Measurements from ENCODE around the gene COPE.
"Not testable (repeated sequence)": the region's sequence is repeated elsewhere in the genome, so short reads cannot be mapped to it uniquely, and the experiment has no call there.

The COPE gene

DNA sequence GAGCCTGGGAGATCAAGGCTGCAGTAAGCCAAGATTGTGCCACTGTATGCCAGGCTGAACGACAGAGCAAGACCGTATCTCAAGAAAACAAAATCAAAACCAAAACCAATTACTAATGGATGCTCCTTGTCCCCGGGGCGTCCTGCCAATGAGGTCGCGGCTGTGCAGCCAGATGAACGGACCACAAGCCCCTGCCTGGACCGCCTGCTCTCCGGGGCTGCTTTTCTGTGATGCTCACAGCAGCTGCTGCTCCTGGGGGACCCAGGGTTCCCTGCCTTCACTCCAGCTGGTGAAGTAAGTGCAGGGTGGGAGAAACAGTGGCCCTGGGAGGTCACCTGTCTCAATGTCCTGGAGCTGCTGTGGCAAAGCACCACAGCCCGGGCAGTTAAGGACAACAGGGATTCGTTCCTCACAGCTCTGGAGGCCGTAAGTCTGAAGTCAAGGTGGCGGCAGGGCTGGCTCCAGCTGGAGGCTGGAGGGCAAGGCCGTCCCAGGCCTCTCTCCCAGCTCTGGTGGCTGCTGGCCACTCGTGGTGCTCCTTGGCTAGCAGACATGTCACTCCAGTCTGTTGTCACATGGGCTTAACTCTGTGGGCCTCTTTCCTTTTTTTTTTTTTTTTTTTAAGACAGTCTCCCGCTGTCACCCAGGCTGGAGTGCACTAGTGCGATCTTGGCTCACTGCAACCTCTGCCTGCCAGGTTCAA lies 10.1 kb downstream of the COPE start:
- no peak for DNase-seq (ENCODE audit: low read depth, low spot score)

DNA sequence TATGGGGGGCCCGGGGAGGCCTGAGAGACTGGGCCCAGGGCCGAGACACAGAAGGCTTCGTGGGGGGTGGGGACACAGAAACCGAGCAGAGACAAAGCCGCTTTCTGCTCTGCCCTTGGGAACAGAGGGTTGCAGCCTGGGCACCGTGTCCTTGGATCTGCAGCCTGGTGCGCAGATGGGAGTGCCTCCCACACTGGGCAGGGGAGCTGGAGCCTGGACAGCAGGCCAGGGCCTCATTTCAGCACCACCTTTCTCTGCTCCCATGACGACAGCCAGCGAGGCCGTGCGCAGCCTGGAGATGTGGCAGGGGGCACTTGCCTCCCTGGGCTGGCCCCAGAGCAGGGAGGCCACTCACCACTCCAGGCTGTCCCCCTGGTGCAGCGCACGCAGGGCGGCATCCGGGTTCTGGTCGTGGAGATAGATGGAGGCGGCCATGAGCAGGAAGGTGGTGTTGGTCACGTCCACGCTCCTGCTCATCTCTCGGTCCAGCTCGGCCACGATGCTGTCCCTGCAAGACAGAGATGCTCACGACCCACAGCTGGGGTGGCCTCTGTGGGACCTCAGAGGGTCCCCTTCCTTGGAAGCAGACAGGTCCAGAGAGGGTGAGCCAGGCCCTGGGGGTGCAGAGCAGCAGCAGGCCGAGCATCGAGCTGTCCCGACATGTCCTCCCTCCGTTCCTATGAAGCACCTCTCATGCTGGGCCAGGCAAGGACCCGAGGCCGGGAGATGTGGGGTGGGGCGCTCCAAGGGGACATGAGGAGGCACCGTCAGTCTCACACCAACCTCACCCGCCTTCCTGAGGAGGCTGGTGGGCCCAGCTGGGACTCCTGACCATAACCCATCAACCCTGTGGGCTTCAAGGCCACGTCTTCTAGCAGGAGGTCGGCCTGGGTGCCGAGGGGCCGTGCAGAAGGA lies 12.3 kb downstream of the COPE start:
- no peak for DNase-seq (ENCODE audit: low read depth, low spot score)

- DNase-seq (ENCODE audit: low read depth, low spot score), result no peak
These were observed 13.5 kb downstream of the COPE start for GRCh38 chr19:18905513-18906236.

GRCh38 chr19:18905058-18905456 lies 14.1 kb downstream of the COPE start:
- no peak for DNase-seq (ENCODE audit: low read depth, low spot score)

DNA sequence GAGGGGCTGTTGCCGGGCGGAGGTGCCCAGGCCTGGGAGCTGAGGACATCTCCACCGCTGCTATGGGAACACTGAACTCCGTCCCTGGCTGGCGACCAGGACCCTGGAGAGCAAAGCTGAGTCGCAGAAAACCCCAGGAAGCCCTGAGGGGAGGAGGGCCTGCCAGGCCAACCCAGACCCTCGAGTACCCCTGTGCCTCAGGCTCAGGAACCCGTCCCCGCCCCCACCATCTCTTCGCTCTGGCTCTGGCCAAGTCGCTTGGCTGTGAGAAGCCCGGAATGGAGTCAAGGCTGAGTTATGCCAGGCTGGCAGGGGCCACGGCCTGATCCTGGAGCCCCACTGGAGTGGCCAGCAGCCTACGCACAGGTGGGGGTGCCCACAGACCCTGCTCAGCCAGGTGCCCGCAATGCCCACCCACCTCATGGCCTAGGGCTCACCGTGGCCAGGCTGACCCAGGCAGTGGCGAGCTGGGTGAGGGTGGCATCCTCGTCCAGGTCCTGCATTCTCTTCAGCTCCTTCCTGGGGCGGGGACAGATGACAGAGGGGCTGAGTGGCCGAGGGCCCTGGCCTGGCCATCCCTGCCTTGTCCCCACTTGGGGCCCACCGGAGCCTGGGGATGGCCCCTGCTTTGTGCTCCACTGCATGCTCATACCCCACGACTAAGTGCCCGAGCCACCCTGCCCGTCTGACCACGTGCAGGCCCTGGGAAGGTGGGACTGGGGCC lies 14.7 kb downstream of the COPE start:
- peak; percentile 21 for DNase-seq (ENCODE audit: low read depth, low spot score)

DNA sequence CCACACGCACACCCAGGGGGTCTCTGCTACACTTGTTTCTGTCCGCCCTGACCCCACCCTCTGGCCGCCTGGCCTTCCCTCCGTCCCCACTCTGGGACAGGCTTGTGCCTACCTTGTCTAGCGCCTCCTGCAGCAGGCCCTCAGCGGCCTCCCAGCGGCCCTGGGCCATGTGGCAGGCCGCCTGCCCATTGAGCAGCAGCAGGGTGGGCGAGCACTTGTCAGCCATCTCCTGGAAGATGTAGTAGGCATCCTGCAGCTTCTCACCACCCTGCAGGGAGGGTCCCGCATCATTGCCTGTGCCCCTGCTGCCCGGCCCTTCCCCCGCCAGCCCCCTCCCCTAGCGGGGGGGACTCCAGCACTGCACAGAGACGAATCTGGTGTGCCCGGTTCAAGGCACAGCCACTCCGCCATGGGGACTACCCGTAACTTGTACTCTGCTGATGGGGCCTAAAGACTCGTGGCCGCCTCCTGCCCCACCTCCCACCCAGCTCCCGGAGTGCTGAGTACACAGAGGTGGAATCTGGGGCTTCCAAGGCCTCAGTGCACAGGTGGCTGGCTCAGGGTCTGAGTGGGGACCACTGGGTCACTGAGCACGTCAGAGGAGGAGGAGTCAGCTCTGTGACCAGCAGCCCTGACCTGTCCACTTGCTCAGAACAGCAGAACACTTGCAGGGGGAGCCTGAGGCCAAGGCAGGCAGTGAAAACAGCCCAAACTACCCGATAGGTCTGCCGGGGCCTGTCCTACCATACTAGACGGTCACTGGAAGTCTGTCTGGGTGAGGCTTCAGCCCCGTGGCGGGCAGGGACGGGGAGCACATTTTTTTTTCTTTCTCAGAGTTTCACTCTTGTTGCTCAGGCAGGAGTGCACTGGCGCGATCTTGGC lies 15.8 kb downstream of the COPE start:
- DNase-seq (ENCODE audit: low read depth, low spot score), result no peak

DNA sequence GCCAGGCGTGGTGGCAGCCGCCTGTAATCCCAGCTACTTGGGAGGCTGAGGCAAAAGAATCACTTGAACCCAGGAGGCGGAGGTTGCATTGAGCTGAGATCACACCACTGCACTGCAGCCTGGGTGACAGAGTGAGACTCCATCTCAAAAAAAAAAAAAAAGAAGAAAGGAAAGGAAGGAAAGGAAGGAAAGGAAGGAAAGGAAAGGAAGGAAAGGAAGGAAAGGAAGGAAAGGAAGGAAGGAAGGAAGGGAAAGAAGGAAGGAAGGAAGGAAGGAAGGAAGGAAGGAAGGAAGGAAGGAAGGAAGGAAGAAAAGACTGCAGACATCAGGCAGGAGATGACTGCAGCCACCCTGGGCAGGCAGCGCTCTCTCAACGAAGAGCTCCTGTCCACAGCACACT lies 16.7 kb downstream of the COPE start:
- DNase-seq (ENCODE audit: low read depth, low spot score), result not testable (repeated sequence)

GRCh38 chr19:18901491-18901890 lies 17.7 kb downstream of the COPE start:
- no peak for DNase-seq (ENCODE audit: low read depth, low spot score)

GRCh38 chr19:18900700-18901481 lies 18.3 kb downstream of the COPE start:
- no peak for DNase-seq (ENCODE audit: low read depth, low spot score)

- no peak for DNase-seq (ENCODE audit: low read depth, low spot score)
These were observed 19.3 kb downstream of the COPE start for GRCh38 chr19:18899624-18900560.

- peak; percentile 41 for DNase-seq (ENCODE audit: low read depth, low spot score)
These were observed 20.4 kb downstream of the COPE start for GRCh38 chr19:18898607-18899408.

GRCh38 chr19:18898081-18898606 lies 21.0 kb downstream of the COPE start:
- DNase-seq (ENCODE audit: low read depth, low spot score), result peak; percentile 24

DNA sequence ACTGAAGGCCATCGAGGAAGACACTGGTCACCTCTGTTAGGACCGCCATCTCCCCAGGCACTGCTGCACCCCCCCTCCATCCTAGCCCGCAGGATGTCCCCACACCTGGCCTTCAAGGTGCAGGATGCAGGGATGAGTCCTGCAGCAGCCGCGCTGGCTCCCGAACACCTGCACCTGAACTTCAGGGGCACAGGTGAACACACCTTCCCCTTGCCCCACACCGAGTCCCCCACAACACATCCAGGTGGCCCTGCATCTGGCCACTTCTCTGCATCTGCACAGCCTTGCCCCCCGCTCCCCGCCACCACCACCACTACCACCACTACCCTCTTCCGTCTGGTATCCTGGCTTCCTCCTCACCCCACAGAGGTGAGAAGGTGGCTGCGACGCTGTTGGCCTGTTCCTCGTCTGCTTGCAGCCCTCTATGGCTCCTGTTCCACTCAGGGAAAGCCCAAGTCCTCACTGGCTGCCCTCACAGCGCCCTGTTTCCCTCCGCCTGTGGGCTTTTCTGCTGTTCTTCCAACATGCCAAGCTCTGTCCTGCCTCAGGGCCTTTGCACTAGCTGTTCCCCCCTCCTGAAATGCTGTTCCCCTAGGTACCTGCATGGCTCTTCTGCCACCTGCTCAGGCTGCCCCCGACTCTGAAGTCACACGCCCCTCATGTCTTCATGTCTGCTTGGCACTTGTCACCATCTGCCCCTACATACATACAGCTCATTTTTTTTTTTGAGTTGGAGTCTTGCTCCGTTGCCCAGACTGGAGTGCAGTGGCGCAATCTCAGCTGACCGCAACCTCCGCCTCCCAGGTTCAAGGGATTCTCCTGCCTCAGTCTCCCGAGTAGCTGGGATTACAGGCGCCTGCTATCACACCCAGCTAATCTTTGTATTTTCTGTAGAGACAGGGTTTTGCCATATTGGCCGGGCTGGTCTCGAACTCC lies 21.8 kb downstream of the COPE start:
- DNase-seq (ENCODE audit: low read depth, low spot score), result no peak

DNA sequence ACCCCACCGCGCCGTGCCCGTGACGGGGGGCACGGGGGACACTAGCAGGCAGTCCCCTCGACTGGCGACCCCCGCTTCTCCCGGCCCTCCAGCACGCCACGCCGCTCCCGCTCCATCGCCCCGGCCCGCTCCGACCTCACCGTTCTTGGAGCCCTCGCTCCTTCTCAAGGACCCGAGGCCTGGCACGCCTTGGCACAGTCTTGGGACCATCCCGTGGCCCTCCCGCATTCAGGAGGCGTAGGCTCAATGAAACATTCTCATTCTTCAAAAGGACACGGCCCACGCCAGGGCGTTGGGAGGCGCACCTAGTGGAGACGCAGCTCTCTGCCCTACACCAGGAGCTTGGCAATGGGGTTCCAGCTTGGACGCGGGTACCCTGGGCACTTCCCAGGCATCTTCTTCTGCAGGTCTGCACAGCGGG lies 22.8 kb downstream of the COPE start:
- DNase-seq (ENCODE audit: low read depth, low spot score), result no peak

- peak; percentile 22 for DNase-seq (ENCODE audit: low read depth, low spot score)
These were observed 23.3 kb downstream of the COPE start, which contains the start of gene CERS1 for GRCh38 chr19:18895824-18896341. Gene CERS1, minus strand, starts transcription at chr19:18896158. Its CDS starts 86 bp downstream, at chr19:18896072.

All from ELF-1 (cell line).